Liver (tissue), 3 donors: ENCODE results near the gene WFDC6.

Experiments used
- CTCF ChIP-seq: fragments of 150-350 bp; IDR thresholded peaks from 2 replicates; pipeline ENCODE4 v1.5.1; 2017; ENCODE audit warnings: improper control_type of control experiment, low read depth, low read length; ENCODE audit not compliant: missing input control
- FOXA1 ChIP-seq: IDR thresholded peaks from 2 replicates; pipeline ENCODE4 v1.6.1; 2016; ENCODE audit warnings: antibody characterized with exemption
- FOXA2 ChIP-seq: IDR thresholded peaks from 2 replicates; pipeline ENCODE4 v1.6.1; 2016; ENCODE audit warnings: antibody characterized with exemption
- GABPA ChIP-seq, 2 donors: IDR thresholded peaks in 1 of 2; conservative IDR thresholded peaks in 1 of 2; 2 replicates each; pipeline ENCODE4 v1.6.1; 2016; ENCODE audit warnings: antibody characterized with exemption in 2 of 2, mild to moderate bottlenecking in 1 of 2, moderate library complexity in 1 of 2
- JUND ChIP-seq, 2 donors: IDR thresholded peaks; 2 replicates each; pipeline ENCODE4 v1.6.1; 2016; ENCODE audit warnings: antibody characterized with exemption in 2 of 2
- MAX ChIP-seq: IDR thresholded peaks from 2 replicates; pipeline ENCODE4 v1.6.1; 2016; ENCODE audit warnings: antibody characterized with exemption
- RAD21 ChIP-seq, 2 donors: IDR thresholded peaks; 2 replicates each; pipeline ENCODE4 v1.6.1; 2016; ENCODE audit warnings: antibody characterized with exemption in 2 of 2, mild to moderate bottlenecking in 2 of 2
- REST ChIP-seq: IDR thresholded peaks from 2 replicates; pipeline ENCODE4 v1.6.1; 2016; ENCODE audit warnings: antibody characterized with exemption, mild to moderate bottlenecking
- SP1 ChIP-seq: IDR thresholded peaks from 2 replicates; pipeline ENCODE4 v1.6.1; 2018; ENCODE audit warnings: antibody characterized with exemption, mild to moderate bottlenecking
- TAF1 ChIP-seq: conservative IDR thresholded peaks from 2 replicates; pipeline ENCODE4 v1.6.1; 2016; ENCODE audit warnings: antibody characterized with exemption, mild to moderate bottlenecking
- YY1 ChIP-seq: IDR thresholded peaks from 2 replicates; pipeline ENCODE4 v1.6.1; 2016; ENCODE audit warnings: antibody characterized with exemption, mild to moderate bottlenecking
- ZBTB33 ChIP-seq: IDR thresholded peaks from 2 replicates; pipeline ENCODE4 v1.6.1; 2016; ENCODE audit warnings: antibody characterized with exemption
- TF ChIP-seq, protein P1 (sequence below): IDR thresholded peaks from 2 replicates; pipeline ENCODE4 v1.6.1; 2016; ENCODE audit warnings: antibody characterized with exemption
- donor health status: healthy.
- donor health status: healthy.

DNA sequence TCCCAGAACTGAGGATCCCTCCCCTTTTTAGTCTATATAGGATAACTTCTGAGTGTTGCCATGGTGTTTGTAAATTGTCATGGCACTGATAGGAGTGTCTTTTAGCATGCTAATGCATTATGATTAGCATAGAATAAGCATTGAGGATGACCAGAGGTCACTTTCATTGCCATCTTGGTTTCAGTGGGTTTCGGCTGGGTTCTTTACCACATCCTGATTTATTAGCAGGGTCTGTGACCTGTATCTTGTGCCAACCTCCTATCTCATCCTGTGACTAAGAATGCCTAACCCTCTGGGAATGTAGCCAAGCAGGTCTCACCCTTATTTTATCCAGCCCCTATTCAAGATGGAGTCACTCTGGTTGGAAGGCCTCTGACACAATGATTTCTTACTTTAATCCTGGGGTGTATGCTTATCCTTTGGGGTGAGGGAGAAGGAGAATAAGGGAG is 50.2 kb downstream of the WFDC6 start:
- TF ChIP-seq ZBTB33 (no peak), SP1 (no peak), CTCF (no peak), TAF1 (no peak), MAX (no peak), REST (no peak), FOXA1 (no peak), GABPA (IDR thresholded peaks at IDR 0.05 in 1 of 2, conservative IDR thresholded peaks at IDR 0.05 in 1 of 2) (no peak), RAD21 (IDR thresholded peaks at IDR 0.05) (no peak), YY1 (no peak), FOXA2 (no peak), JUND (IDR thresholded peaks at IDR 0.05) (no peak)
- TF ChIP-seq, protein P1, sequence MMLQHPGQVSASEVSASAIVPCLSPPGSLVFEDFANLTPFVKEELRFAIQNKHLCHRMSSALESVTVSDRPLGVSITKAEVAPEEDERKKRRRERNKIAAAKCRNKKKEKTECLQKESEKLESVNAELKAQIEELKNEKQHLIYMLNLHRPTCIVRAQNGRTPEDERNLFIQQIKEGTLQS, result no peak
